GM12878 (cell line): ENCODE results near the gene MS4A7. TPM values are rescaled to one million over a fixed set of nuclear protein-coding genes. Genes with fewer than 3 reads are reported as not detected.

Source experiments
- ATF7 ChIP-seq: fragments of 450-650 bp; IDR thresholded peaks from 2 replicates; pipeline ENCODE4 v1.6.1; 2016; ENCODE audit warnings: low read depth, mild to moderate bottlenecking
- EGR1 ChIP-seq, 2 experiments: IDR thresholded peaks; 1 replicate in 1 of 2; 2 replicates in 1 of 2; pipeline ENCODE4 v1.6.1; 2011 to 2012; ENCODE audit warnings: low read depth in 2 of 2, low read length in 2 of 2, borderline replicate concordance in 1 of 2, mild to moderate bottlenecking in 1 of 2, moderate library complexity in 1 of 2
- FOXM1 ChIP-seq: IDR thresholded peaks from 2 replicates; pipeline ENCODE4 v1.6.1; 2012; ENCODE audit warnings: low read depth, mild to moderate bottlenecking, inconsistent platforms, low read length, moderate library complexity
- JUNB ChIP-seq: IDR thresholded peaks from 2 replicates; pipeline ENCODE4 v1.6.1; 2016; ENCODE audit warnings: antibody characterized with exemption, mild to moderate bottlenecking
- MEF2A ChIP-seq: IDR thresholded peaks from 2 replicates; pipeline ENCODE4 v1.6.1; 2011; ENCODE audit warnings: low read depth, mild to moderate bottlenecking, low read length, moderate library complexity; ENCODE audit not compliant: insufficient read depth
- MEF2B ChIP-seq: fragments of 450-650 bp; IDR thresholded peaks from 2 replicates; pipeline ENCODE4 v1.6.1; 2018; ENCODE audit warnings: mild to moderate bottlenecking, moderate library complexity; ENCODE audit not compliant: partially characterized antibody, poor library complexity, severe bottlenecking
- NR2C2 ChIP-seq: IDR thresholded peaks from 2 replicates; pipeline ENCODE4 v1.6.1; 2011; ENCODE audit warnings: borderline replicate concordance, low read depth; ENCODE audit not compliant: control insufficient read depth, insufficient read length
- RELA ChIP-seq: fragments of 450-650 bp; IDR thresholded peaks from 2 replicates; pipeline ENCODE4 v1.8.0; 2014; ENCODE audit warnings: borderline replicate concordance; ENCODE audit not compliant: partially characterized antibody
- RFX5 ChIP-seq: IDR thresholded peaks from 2 replicates; pipeline ENCODE4 v1.6.1; 2011; ENCODE audit warnings: low read depth, low read length, improper control_type of control experiment
- SKIL ChIP-seq: fragments of 450-650 bp; IDR thresholded peaks from 2 replicates; pipeline ENCODE4 v1.6.1; 2017; ENCODE audit warnings: mild to moderate bottlenecking, low read depth, inconsistent platforms; ENCODE audit not compliant: poor library complexity, severe bottlenecking
- SMC3 ChIP-seq: IDR thresholded peaks from 2 replicates; pipeline ENCODE4 v1.6.1; 2011; ENCODE audit warnings: low read length, improper control_type of control experiment, borderline replicate concordance
- TAF1 ChIP-seq: IDR thresholded peaks from 2 replicates; pipeline ENCODE4 v1.6.1; 2011; ENCODE audit warnings: mild to moderate bottlenecking, low read depth, low read length, borderline replicate concordance
- TBL1XR1 ChIP-seq: IDR thresholded peaks from 2 replicates; pipeline ENCODE4 v1.6.1; 2012; ENCODE audit warnings: low read depth, low read length, improper control_type of control experiment
- YY1 ChIP-seq: IDR thresholded peaks from 2 replicates; pipeline ENCODE4 v1.6.1; 2011; ENCODE audit warnings: low read depth, mild to moderate bottlenecking, low read length
- ZNF207 ChIP-seq: fragments of 450-650 bp; IDR thresholded peaks from 2 replicates; pipeline ENCODE4 v1.6.1; 2014; ENCODE audit warnings: antibody characterized with exemption, mild to moderate bottlenecking, borderline replicate concordance
- ZZZ3 ChIP-seq: IDR thresholded peaks from 2 replicates; pipeline ENCODE4 v1.6.1; 2011; ENCODE audit warnings: low read depth; ENCODE audit not compliant: control insufficient read depth, insufficient read length
- polyA plus RNA-seq, 11 experiments: library from polyadenylated mRNA; depleted of rRNA in 4 of 11; unstranded in 6 of 11; stranded (reverse) in 5 of 11; fragments of >200 nt; fragmentation: Nextera tagmentation in 4 of 11; fragmentation: Illumina TruSeq in 1 of 11; extraction: Ambion mirVana in 4 of 11; extraction: Trizol in 1 of 11; gene quantifications; 1 replicate in 1 of 11; 2 replicates in 10 of 11; pipeline versions ENCODE4 v1.2.1 to v1.2.3, GENCODE V29; 2011 to 2016; ENCODE audit warnings: inconsistent platforms in 2 of 11, missing spikeins in 2 of 11, low read depth in 1 of 11
- total RNA-seq, 4 experiments: library from RNA; depleted of rRNA in 3 of 4; stranded (reverse); fragments of >200 nt in 3 of 4; fragmentation: Illumina TruSeq in 1 of 4; extraction: Trizol in 1 of 4; gene quantifications; 2 replicates each; pipeline versions ENCODE4 v1.2.1 to v1.2.3, GENCODE V29; 2013 to 2021

The MS4A7 gene
- total and polyA plus RNA-seq, 10 of the 15 experiments (the other 5 are each of a cell fraction or from before 2014, with no cell fraction given) = 1.7 to 17.0 (median 3.7) TPM

GRCh38 chr11:60363542-60364470 is 14.5 kb upstream of the MS4A7 start (continued):
- TF ChIP-seq SKIL (peak; percentile 40), SMC3 (peak; percentile 98), FOXM1 (peak; percentile 75; the same call in 1 of the 2 replicates), MEF2B (peak; percentile 11), EGR1 (IDR thresholded peaks at IDR 0.05; ENCODE audit: borderline replicate concordance in 1 of 2, low read depth in 2 of 2, low read length in 2 of 2) (no peak), ZNF207 (peak; percentile 53; the same call in 1 of the 2 replicates), YY1 (peak; percentile 62), RFX5 (no peak), TBL1XR1 (0 out of 2 replicates have a peak, but pooled peaks have one; percentile 23), TAF1 (no peak), ZZZ3 (no peak), JUNB (no peak), MEF2A (0 out of 2 replicates have a peak, but pooled peaks have one; percentile 41), RELA (peak; percentile 15), NR2C2 (no peak), ATF7 (no peak)
- TF ChIP-seq, all 136 proteins: peak for 16
